ENCODE measurements around the gene GABRA6.

GABRA6 gene

GRCh38 chr5:161713042-161713441, 27.5 kb downstream of the GABRA6 start:
- H3K36me3 Mint-ChIP-seq (ENCODE audit: low read depth), result no peaks in the 10 kb centered on the region
- H3K9me3 Mint-ChIP-seq, result no peaks in the 10 kb centered on the region
- no peak overlapping the region for H3K4me3 Mint-ChIP-seq
- H3K27ac Mint-ChIP-seq, result no peak overlapping the region
- H3K27me3 Mint-ChIP-seq, result no peaks in the 10 kb centered on the region
- no peaks in the 10 kb centered on the region for H3K4me1 Mint-ChIP-seq (ENCODE audit: low read depth)

GRCh38 chr5:161719157-161719556, 33.6 kb downstream of the GABRA6 start:
- no peaks in the 10 kb centered on the region for H3K27me3 Mint-ChIP-seq
- H3K9me3 Mint-ChIP-seq, result no peaks in the 10 kb centered on the region
- H3K4me3 Mint-ChIP-seq, result no peak overlapping the region
- no peaks in the 10 kb centered on the region for H3K36me3 Mint-ChIP-seq (ENCODE audit: low read depth)
- no peaks in the 10 kb centered on the region for H3K4me1 Mint-ChIP-seq (ENCODE audit: low read depth)
- H3K27ac Mint-ChIP-seq, result no peak overlapping the region

GRCh38 chr5:161720460-161720859, 34.9 kb downstream of the GABRA6 start:
- no peaks in the 10 kb centered on the region for H3K4me1 Mint-ChIP-seq (ENCODE audit: low read depth)
- H3K27me3 Mint-ChIP-seq, result no peaks in the 10 kb centered on the region
- no peak overlapping the region for H3K27ac Mint-ChIP-seq
- H3K36me3 Mint-ChIP-seq (ENCODE audit: low read depth), result no peaks in the 10 kb centered on the region
- no peak overlapping the region for H3K4me3 Mint-ChIP-seq
- H3K9me3 Mint-ChIP-seq, result no peaks in the 10 kb centered on the region

- H3K27ac Mint-ChIP-seq, result no peak overlapping the region
- no peak overlapping the region for H3K4me3 Mint-ChIP-seq
- peaks cover 4% of the 10 kb centered on the region for H3K9me3 Mint-ChIP-seq
- no peaks in the 10 kb centered on the region for H3K27me3 Mint-ChIP-seq
- no peaks in the 10 kb centered on the region for H3K4me1 Mint-ChIP-seq (ENCODE audit: low read depth)
- no peaks in the 10 kb centered on the region for H3K36me3 Mint-ChIP-seq (ENCODE audit: low read depth)
Measured at GRCh38 chr5:161734741-161735140, 49.2 kb downstream of the GABRA6 start.

- Mint-ChIP-seq H3K4me1 (ENCODE audit: low read depth) (no peaks in the 10 kb centered on the region), H3K4me3 (no peak overlapping the region), H3K36me3 (ENCODE audit: low read depth) (no peaks in the 10 kb centered on the region), H3K27ac (no peak overlapping the region), H3K9me3 (peaks cover 8% of the 10 kb centered on the region), H3K27me3 (no peaks in the 10 kb centered on the region)
Measured at GRCh38 chr5:161740433-161740832, 54.9 kb downstream of the GABRA6 start.

GRCh38 chr5:161744276-161744675, 58.8 kb downstream of the GABRA6 start:
- Mint-ChIP-seq H3K4me1 (ENCODE audit: low read depth) (no peaks in the 10 kb centered on the region), H3K27ac (no peak overlapping the region), H3K27me3 (no peaks in the 10 kb centered on the region), H3K4me3 (no peak overlapping the region), H3K36me3 (ENCODE audit: low read depth) (no peaks in the 10 kb centered on the region), H3K9me3 (peaks cover 4% of the 10 kb centered on the region)

- Mint-ChIP-seq H3K4me1 (ENCODE audit: low read depth) (no peaks in the 10 kb centered on the region), H3K36me3 (ENCODE audit: low read depth) (no peaks in the 10 kb centered on the region), H3K27ac (no peak overlapping the region), H3K9me3 (peaks cover 3% of the 10 kb centered on the region), H3K27me3 (no peaks in the 10 kb centered on the region), H3K4me3 (no peak overlapping the region)
Measured at GRCh38 chr5:161745392-161745791, 59.9 kb downstream of the GABRA6 start.

GRCh38 chr5:161751265-161751664, 65.7 kb downstream of the GABRA6 start:
- H3K9me3 Mint-ChIP-seq, result peaks cover 7% of the 10 kb centered on the region
- H3K27ac Mint-ChIP-seq, result no peak overlapping the region
- H3K36me3 Mint-ChIP-seq (ENCODE audit: low read depth), result no peaks in the 10 kb centered on the region
- H3K4me1 Mint-ChIP-seq (ENCODE audit: low read depth), result no peaks in the 10 kb centered on the region
- H3K27me3 Mint-ChIP-seq, result no peaks in the 10 kb centered on the region
- H3K4me3 Mint-ChIP-seq, result no peak overlapping the region
